ENCODE measurements around the gene KANSL1L.

The KANSL1L gene

GRCh38 chr2:210028178-210028577 is 143.0 kb downstream of the KANSL1L start:
- Histone ChIP-seq H2AFZ (ENCODE audit: low read length) (no peak overlapping the region), H3K27ac (ENCODE audit: low read length) (no peak overlapping the region), H3K4me2 (ENCODE audit: low read depth, low read length) (no peak overlapping the region), H4K20me1 (ENCODE audit: insufficient read depth, low read length) (no peaks in the 10 kb centered on the region), H3K9me3 (replicated peaks; ENCODE audit: insufficient read depth, low read length) (no peaks in the 10 kb centered on the region), H3K9me2 (replicated peaks; ENCODE audit: insufficient read depth, low read length) (no peaks in the 10 kb centered on the region), H3K4me1 (ENCODE audit: low read length) (no peaks in the 10 kb centered on the region), H3K27me3 (replicated peaks; ENCODE audit: insufficient read depth, low read length) (no peaks in the 10 kb centered on the region), H3K4me3 (ENCODE audit: low read length) (no peak overlapping the region), H3F3A (ENCODE audit: insufficient read depth, low read length) (no peaks in the 10 kb centered on the region), H3K9ac (ENCODE audit: low read length) (no peak overlapping the region), H3K79me2 (ENCODE audit: low read length) (no peaks in the 10 kb centered on the region), H3K36me3 (replicated peaks; ENCODE audit: insufficient read depth, low read length) (peaks cover 10% of the 10 kb centered on the region)
- TF ChIP-seq EZH2 (optimal IDR thresholded peaks at IDR 0.05; ENCODE audit: low read depth, low read length) = no peak
- no peak for TF ChIP-seq CTCF (IDR thresholded peaks at IDR 0.05; ENCODE audit: low read length)
- no peak for TF ChIP-seq EZH2phosphoT487 (IDR thresholded peaks at IDR 0.05; ENCODE audit: low read length)
- DNase-seq = no peak

GRCh38 chr2:210027608-210028007 is 143.6 kb downstream of the KANSL1L start:
- no peak for DNase-seq
- no peak overlapping the region for H3K4me2 ChIP-seq (ENCODE audit: low read depth, low read length)
- H3K4me1 ChIP-seq (ENCODE audit: low read length) = no peaks in the 10 kb centered on the region
- no peak for TF ChIP-seq EZH2phosphoT487 (IDR thresholded peaks at IDR 0.05; ENCODE audit: low read length)
- TF ChIP-seq CTCF (IDR thresholded peaks at IDR 0.05; ENCODE audit: low read length) = no peak
- TF ChIP-seq EZH2 (optimal IDR thresholded peaks at IDR 0.05; ENCODE audit: low read depth, low read length) = no peak
- H4K20me1 ChIP-seq (ENCODE audit: insufficient read depth, low read length) = no peaks in the 10 kb centered on the region
- H3K27me3 ChIP-seq (replicated peaks; ENCODE audit: insufficient read depth, low read length) = no peaks in the 10 kb centered on the region
- H3K36me3 ChIP-seq (replicated peaks; ENCODE audit: insufficient read depth, low read length) = peaks cover 10% of the 10 kb centered on the region
- no peaks in the 10 kb centered on the region for H3K79me2 ChIP-seq (ENCODE audit: low read length)
- no peak overlapping the region for H3K4me3 ChIP-seq (ENCODE audit: low read length)
- H3K9me2 ChIP-seq (replicated peaks; ENCODE audit: insufficient read depth, low read length) = no peaks in the 10 kb centered on the region
- no peak overlapping the region for H2AFZ ChIP-seq (ENCODE audit: low read length)
- no peaks in the 10 kb centered on the region for H3F3A ChIP-seq (ENCODE audit: insufficient read depth, low read length)
- H3K27ac ChIP-seq (ENCODE audit: low read length) = no peak overlapping the region
- H3K9me3 ChIP-seq (replicated peaks; ENCODE audit: insufficient read depth, low read length) = no peaks in the 10 kb centered on the region
- no peak overlapping the region for H3K9ac ChIP-seq (ENCODE audit: low read length)

- Histone ChIP-seq H3K27me3 (replicated peaks; ENCODE audit: insufficient read depth, low read length) (no peaks in the 10 kb centered on the region), H3K4me1 (ENCODE audit: low read length) (no peaks in the 10 kb centered on the region), H3K9me2 (replicated peaks; ENCODE audit: insufficient read depth, low read length) (no peaks in the 10 kb centered on the region), H3K9ac (ENCODE audit: low read length) (no peak overlapping the region), H2AFZ (ENCODE audit: low read length) (no peak overlapping the region), H3K36me3 (replicated peaks; ENCODE audit: insufficient read depth, low read length) (peaks cover 20% of the 10 kb centered on the region), H3K9me3 (replicated peaks; ENCODE audit: insufficient read depth, low read length) (no peaks in the 10 kb centered on the region), H4K20me1 (ENCODE audit: insufficient read depth, low read length) (no peaks in the 10 kb centered on the region), H3K4me2 (ENCODE audit: low read depth, low read length) (no peak overlapping the region), H3K4me3 (ENCODE audit: low read length) (no peak overlapping the region), H3K79me2 (ENCODE audit: low read length) (no peaks in the 10 kb centered on the region), H3K27ac (ENCODE audit: low read length) (no peak overlapping the region), H3F3A (ENCODE audit: insufficient read depth, low read length) (no peaks in the 10 kb centered on the region)
- TF ChIP-seq EZH2phosphoT487 (IDR thresholded peaks at IDR 0.05; ENCODE audit: low read length) (no peak), CTCF (IDR thresholded peaks at IDR 0.05; ENCODE audit: low read length) (no peak), EZH2 (optimal IDR thresholded peaks at IDR 0.05; ENCODE audit: low read depth, low read length) (no peak)
- no peak for DNase-seq
Observed at GRCh38 chr2:210022824-210023223, 148.4 kb downstream of the KANSL1L start.

Measured in MM.1S (cell line).